ENCODE measurements around the gene UPK3B.
"Not testable (repeated sequence)": the region's sequence is repeated elsewhere in the genome, so short reads cannot be mapped to it uniquely, and the experiment has no call there.

The UPK3B gene

DNA sequence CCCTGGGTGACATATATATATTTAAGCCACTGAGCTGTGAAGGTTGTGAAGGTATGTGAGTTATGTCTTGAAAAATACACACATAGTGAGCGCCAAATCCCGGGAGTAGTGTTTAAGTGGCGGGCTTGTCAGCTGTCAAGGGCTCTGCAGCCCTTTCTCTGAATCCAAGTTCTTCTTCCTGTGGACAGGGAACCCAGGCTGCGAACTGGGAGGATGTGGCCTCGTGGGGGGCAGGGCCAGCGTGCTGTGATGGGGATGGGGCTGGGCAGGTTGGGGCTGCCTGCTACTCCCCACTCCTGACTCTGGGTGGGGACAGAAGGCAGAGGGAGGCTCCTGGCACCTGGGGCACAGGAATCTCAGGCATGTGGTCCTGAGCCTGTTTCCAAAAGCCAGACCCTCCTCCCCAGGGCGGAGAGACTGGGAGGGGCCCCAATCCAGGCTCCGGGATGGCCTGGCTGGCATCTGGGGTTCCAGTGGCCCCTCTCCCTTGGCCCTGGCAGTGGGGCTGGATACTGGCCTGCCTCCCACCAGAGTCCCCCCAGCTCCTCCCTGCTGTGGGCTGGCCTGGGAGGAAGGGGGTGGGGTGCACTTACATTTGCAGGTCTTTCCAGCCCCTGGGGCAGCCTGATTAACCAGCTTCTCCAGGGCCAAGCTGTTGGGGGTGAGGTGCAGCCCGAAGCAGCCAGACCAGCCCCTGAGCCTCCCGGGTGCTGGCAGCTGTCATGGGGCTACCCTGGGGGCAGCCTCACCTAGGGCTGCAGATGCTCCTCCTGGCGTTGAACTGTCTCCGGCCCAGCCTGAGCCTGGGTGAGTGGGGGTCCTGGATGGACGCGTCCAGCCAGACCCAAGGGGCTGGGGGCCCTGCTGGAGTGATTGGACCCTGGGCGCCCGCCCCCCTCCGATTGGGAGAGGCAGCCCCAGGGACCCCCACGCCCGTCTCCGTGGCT, at the start of gene UPK3B:
UPK3B (plus strand) TSS at position 622 of the 947 bp plus-strand sequence; CDS start at position 723, 101 bp downstream.
- no peak for DNase-seq (ENCODE audit: low read depth)

DNA sequence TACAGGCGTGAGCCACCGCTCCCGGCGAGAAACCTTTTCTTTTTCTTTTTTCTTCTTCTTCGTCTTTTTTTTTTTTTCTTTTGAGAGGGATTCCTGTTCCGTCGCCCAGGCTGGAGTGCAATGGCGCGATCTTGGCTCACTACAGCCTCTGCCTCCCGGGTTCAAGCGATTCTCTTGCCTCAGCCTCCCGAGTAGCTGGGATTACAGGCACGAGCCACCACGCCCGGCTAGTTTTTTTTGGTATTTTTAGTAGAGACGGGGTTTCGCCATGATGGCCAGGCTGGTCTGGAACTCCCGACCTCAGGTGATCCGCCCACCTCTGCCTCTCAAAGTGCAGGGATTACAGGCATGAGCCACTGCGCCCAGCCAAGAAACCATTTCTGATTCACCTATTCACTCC, 49.6 kb upstream of the UPK3B start:
- not testable (repeated sequence) for DNase-seq (ENCODE audit: low read depth)

DNA sequence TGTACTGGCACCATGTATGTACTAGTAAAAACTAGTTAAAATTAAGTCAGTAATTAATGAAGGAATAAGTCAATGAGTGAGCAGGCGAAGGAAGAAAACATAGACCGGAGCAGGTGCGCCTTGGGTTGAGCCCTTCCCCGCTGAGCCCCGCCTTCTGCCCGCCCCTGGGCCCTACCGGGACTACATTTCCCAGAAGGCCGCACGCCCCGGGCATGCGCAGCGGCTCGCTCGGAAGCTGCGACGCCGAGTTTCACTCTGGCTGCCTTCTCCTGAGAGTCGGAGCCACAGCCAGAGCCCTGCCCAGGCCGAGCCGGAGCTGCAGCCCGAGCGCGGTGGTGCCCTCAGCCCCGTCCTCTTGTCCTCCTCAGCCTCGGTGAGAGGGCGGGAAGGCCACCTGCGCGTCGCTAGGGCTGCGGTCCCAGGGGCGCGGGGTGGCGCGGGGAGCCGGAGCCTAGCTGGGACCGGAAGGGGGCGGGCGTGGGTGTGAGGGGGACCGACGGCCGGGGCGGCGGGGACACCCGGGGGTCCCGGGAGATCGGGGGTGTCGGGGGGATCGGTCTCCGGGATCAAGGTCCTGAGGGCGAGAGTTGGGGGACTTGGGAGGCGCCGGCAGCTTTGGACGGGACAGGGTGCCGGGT, 48.8 kb upstream of the UPK3B start, which contains the start of gene DTX2:
DTX2 (plus strand) TSS at position 246 of the 638 bp plus-strand sequence. CDS start 18,801 bp downstream, outside the sequence.
- DNase-seq (ENCODE audit: low read depth) = peak; percentile 52

DNA sequence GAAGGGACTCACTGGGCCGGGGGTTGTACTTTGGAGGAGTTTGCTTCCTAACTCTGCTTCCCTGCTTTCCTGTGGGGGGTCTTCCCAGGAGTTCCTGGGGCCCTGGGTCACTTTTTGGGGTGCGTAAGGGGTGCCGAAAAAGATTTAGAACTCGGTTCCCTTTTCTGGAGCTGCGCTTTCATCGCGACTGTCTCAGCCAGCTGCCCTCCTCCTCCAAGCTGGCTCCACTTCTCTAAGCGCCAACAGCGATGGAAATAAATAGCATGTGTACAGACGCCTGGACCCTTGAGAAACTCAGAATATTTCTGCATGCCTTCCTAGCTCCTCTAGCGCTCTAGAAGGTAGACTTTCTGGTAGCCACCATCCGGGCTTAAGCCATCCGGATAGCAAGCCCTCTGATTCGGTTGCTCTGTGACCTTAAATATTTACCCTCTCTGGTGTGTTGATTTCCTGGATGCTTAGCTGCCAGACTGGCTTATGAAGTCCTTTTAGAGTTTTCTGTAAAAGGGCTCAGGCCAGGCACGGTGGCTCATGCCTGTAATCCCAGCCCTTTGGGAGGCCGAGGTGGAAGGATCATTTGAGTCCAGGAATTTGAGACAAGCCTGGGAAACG, 48.0 kb upstream of the UPK3B start:
- not testable (repeated sequence) for DNase-seq (ENCODE audit: low read depth)

- not testable (repeated sequence) for DNase-seq (ENCODE audit: low read depth)
These were observed 45.4 kb upstream of the UPK3B start for GRCh38 chr7:76464959-76465358.

GRCh38 chr7:76465950-76466349, 44.4 kb upstream of the UPK3B start:
- not testable (repeated sequence) for DNase-seq (ENCODE audit: low read depth)

DNA sequence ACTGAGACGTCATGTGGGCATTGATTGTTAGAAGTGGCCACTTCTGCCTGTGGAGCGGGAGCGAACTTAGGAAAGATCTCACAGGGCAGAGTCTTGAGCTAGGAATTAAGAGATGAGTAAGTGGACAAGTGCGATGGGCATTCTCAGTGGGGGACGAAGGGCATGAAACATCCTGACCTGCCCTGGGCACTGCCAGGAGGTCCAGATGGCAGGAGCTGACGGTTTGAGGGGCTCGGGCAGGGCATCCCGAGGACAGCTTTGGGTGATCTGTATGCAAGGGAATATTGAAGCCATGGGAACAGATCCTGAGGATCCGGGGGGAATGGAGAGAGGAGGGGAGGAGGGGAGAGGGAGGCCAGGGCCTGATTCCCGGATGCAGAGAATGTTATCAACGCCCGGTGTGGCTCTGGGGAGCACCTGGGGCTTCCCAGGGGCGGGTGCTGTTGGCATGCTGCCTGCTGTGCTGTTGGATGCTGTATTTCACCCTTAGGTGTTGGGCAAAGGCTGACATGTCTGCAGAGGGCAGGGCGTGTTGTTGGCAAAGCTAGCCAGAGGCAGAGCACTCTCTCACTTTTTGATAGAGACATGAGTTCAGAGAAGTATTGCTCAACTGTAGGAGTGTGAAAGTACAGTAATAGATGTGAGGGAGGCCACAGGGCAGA, 42.5 kb upstream of the UPK3B start:
- not testable (repeated sequence) for DNase-seq (ENCODE audit: low read depth)

DNA sequence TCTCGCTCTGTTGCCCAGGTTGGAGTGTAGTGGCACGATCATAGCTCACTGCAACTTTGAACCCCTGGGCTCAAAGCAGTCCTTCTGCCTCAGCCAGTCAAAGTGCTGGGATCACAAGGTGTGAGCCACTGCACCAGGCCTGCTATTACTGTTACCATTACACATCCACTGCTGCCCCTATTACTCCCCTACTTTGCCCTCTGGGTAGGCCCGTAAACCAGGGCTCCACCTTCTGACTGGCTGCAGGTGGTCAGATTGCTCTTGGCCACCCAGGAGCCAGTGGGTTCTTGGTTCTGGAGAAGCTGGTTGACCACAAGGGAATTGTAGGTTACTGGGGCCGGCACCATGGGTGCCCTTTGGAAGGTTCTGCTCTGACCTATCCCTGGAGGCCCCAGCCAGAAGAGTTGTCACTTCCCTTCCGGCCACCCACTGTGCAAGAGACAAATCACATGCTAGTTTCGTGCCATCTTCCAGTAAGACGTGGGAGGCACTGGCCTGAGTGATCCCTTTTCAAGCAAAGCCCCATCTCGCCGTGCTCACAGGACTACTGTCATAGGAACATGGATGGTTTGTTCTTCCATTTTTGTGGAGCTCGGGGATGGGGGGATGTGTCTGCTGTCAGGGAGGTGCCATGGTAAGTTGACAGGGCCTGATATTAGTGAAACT, 38.7 kb upstream of the UPK3B start:
- DNase-seq (ENCODE audit: low read depth) = not testable (repeated sequence)

DNA sequence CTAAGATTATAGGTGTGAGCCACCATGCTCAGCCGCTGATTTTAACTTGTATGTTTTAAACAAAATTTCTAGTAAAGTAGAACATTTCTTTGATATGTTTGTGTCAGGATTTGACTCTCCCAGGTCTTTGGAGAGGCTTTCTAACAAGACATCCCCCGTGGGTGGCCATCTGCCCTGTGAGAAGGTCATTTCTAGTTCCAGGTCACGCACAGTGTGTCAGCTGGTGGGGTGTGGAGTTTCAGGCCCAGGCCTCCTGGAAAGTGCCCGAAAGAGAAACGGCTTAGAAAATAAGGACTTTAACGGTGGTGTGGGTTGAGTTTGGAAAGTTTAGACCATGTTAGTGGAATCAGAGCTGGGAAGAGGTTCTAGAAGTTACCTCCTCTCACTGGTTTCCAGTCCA, 37.3 kb upstream of the UPK3B start:
- DNase-seq (ENCODE audit: low read depth) = not testable (repeated sequence)

- DNase-seq (ENCODE audit: low read depth) = not testable (repeated sequence)
These were observed 34.1 kb upstream of the UPK3B start for GRCh38 chr7:76476280-76476679.

DNA sequence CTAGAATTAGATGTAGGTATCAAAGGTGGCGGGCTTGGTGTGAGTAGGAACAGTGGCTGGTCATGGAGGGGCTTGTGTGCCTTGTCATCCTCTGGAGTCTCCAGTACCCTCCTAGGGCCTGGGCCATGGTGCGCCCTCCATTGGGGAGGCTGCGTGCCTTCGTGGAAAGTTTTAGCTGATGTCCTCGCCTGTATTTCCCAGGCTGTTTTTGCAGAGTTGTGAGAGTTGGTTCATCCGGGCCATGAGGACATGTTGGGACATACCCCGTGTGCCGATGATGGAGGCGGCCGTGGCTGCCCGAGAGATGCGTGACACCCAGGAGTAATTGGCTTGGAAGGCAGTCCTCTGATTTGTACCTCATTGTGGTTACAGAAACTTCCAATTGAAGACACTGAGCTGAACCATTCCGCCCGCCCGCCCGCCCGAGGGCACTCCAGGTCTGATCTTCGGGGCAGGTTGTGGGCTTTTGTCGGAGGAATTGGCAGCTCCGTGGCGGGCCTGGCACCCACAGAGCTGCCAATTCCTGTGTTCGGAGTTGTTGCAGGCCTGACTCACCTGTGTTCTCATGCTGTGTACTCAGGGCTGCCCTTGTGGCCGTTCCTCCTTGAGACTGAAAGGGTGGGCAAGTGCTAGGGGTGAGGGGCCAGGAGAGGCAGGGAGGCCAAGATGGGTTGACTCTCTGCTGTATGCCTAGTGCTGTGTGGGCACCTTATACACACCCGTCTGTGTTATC, 33.4 kb upstream of the UPK3B start:
- not testable (repeated sequence) for DNase-seq (ENCODE audit: low read depth)

DNA sequence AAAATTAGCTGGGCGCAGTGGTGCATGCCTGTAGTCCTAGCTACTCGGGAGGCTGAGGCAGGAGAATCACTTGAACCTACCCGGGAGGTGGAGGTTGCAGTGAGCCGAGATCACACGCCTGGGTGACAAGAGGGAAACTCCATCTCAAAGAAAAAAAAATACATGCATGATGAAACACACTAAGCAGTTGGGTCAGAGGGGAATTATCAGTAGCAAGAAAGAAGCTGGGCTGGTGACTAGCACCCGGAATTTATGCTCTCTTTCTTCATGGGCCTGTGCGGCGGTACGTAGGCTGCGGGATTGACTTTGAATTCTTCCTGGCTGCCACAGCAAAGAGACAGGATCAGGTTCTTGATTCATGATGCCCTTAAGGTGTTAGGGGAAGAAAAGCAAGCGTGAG, 30.7 kb upstream of the UPK3B start:
- not testable (repeated sequence) for DNase-seq (ENCODE audit: low read depth)

- DNase-seq (ENCODE audit: low read depth) = not testable (repeated sequence)
These were observed 29.7 kb upstream of the UPK3B start for GRCh38 chr7:76480403-76481253.

GRCh38 chr7:76482660-76483059, 27.7 kb upstream of the UPK3B start:
- DNase-seq (ENCODE audit: low read depth) = not testable (repeated sequence)

GRCh38 chr7:76483081-76483480, 27.3 kb upstream of the UPK3B start:
- not testable (repeated sequence) for DNase-seq (ENCODE audit: low read depth)

GRCh38 chr7:76484456-76484855, 25.9 kb upstream of the UPK3B start:
- DNase-seq (ENCODE audit: low read depth) = not testable (repeated sequence)

DNA sequence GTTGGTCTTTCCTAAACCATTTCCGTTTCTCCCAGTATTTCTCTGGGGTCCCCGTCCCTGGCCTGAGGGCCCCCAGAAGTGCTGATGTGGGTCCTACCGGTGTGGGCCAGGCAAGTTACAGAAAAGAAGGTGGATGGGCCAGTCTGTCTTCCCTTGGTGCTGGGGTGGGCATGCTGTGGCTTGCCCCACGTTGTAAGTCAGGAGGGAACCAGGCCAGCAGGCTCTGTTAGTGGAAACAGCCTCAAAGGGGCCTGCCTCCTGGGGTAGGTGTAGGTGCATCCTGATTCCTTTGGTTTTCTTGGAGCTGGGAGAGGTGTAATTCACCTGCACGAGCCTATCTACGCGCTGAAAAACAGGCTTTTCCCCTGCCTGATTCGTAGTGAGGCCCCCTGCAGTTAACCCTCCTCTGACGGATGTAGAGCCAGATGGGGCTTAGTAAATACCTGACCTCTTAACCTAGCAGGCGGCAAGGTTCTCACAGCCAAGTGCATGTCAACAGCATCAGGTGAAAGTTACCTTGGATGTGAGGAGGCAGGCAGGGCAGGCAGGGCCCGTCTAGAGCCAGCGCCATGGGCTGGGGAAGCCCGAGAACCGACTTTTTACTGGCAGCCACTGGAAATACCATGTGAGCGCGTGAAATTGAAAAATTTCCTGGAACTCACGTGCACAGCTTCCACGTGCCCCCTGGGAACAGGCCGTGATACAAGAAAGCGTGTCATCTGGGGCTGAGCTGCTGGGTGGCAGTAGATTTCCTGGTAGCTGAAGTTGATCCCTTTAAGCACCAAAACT, 24.3 kb upstream of the UPK3B start:
- DNase-seq (ENCODE audit: low read depth) = not testable (repeated sequence)

DNA sequence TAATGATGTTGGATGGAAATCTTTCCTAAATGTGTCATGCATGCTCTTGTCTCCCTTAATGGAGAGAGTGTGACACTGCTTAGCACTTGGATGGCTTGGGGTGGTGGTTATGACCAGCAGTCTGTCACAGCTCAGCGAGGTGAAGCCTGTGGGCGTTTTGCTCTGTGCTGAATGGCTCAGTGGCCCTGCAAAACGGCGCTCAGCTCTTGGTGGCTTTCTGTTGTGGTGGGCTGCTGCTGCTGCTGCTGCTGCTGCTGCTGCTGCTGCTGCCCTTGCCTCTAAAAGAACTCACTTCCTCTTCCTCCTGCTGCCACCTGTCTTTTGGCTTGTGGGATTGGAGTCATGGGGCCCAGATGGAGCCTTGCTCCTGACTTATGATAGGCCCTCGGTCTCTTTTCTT, 23.7 kb upstream of the UPK3B start:
- DNase-seq (ENCODE audit: low read depth) = not testable (repeated sequence)

- not testable (repeated sequence) for DNase-seq (ENCODE audit: low read depth)
These were observed 22.4 kb upstream of the UPK3B start for GRCh38 chr7:76487969-76488368.
